ENCODE results near the gene MAST4. TPM values are rescaled to one million over a fixed set of nuclear protein-coding genes. Genes with fewer than 3 reads are reported as not detected.
"Not testable (repeated sequence)": the region's sequence is repeated elsewhere in the genome, so short reads cannot be mapped to it uniquely, and the experiment has no call there.

The MAST4 gene
- total RNA-seq, 1 donor from 2014 or later, result 10.5 TPM

GRCh38 chr5:67118050-67118620, 521.9 kb downstream of the MAST4 start:
- Mint-ChIP-seq H3K27ac (ENCODE audit: unreplicated experiment) (no peak overlapping the region), H3K9me3 (ENCODE audit: unreplicated experiment) (no peaks in the 10 kb centered on the region), H3K4me3 (ENCODE audit: unreplicated experiment) (no peak overlapping the region), H3K27me3 (ENCODE audit: unreplicated experiment) (no peaks in the 10 kb centered on the region), H3K36me3 (ENCODE audit: unreplicated experiment) (peaks cover 28% of the 10 kb centered on the region), H3K4me1 (ENCODE audit: unreplicated experiment) (no peaks in the 10 kb centered on the region)
- no peak for TF ChIP-seq CTCF (IDR thresholded peaks at IDR 0.05)
- DNase-seq (ENCODE audit: extremely low spot score, unreplicated experiment), result no peak

DNA sequence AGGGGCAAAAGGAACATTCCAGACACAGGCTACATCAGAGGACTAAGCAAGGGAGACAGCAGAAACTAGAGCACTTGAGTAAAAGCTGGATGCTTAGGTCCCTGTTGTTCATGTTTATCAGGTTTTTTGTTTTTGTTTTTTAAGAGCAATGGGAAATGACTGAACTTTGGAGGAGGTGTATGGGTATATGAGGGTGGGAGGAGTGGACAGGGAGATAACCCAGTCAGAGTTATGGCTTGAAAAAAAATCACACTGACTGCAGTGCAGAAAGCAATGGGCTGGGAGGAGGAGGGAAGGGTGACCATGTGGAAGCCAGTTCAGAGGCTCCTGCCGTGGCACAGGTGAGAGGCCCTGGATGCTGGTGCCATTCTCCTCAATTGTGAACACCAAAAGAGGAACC, 522.8 kb downstream of the MAST4 start:
- Mint-ChIP-seq H3K36me3 (ENCODE audit: unreplicated experiment) (peaks cover 25% of the 10 kb centered on the region), H3K27me3 (ENCODE audit: unreplicated experiment) (no peaks in the 10 kb centered on the region), H3K4me3 (ENCODE audit: unreplicated experiment) (no peak overlapping the region), H3K4me1 (ENCODE audit: unreplicated experiment) (no peaks in the 10 kb centered on the region), H3K9me3 (ENCODE audit: unreplicated experiment) (no peaks in the 10 kb centered on the region), H3K27ac (ENCODE audit: unreplicated experiment) (no peak overlapping the region)
- DNase-seq (ENCODE audit: extremely low spot score, unreplicated experiment), result no peak
- no peak for TF ChIP-seq CTCF (IDR thresholded peaks at IDR 0.05)

DNA sequence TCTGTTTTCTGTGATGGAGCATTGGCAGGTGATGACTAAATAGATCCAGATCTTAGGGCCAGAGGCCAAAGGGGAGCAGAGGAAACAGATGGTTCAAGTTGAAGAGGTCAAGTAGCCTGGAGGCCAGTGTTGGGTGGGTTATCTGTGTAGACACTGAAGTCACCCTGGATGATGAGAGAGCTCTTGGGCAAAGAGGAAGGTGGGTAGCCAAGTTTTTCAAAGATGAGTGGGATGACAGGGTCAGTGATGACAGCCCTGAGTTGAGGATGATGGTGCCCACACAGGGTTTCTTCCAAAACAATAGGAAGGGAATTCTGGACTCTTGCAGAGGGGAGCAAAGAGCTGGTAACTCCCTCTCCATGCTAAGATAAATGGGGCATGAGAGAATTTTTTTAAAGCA, 523.8 kb downstream of the MAST4 start:
- DNase-seq (ENCODE audit: extremely low spot score, unreplicated experiment), result no peak

GRCh38 chr5:67123819-67124218, 527.6 kb downstream of the MAST4 start:
- H3K27me3 Mint-ChIP-seq (ENCODE audit: unreplicated experiment), result no peaks in the 10 kb centered on the region
- H3K4me1 Mint-ChIP-seq (ENCODE audit: unreplicated experiment), result no peaks in the 10 kb centered on the region
- no peak for DNase-seq (ENCODE audit: extremely low spot score, unreplicated experiment)
- peaks cover 9% of the 10 kb centered on the region for H3K9me3 Mint-ChIP-seq (ENCODE audit: unreplicated experiment)
- H3K27ac Mint-ChIP-seq (ENCODE audit: unreplicated experiment), result no peak overlapping the region
- peaks cover 33% of the 10 kb centered on the region for H3K36me3 Mint-ChIP-seq (ENCODE audit: unreplicated experiment)
- no peak overlapping the region for H3K4me3 Mint-ChIP-seq (ENCODE audit: unreplicated experiment)
- no peak for TF ChIP-seq CTCF (IDR thresholded peaks at IDR 0.05)

More for the DNA sequence above, 523.8 kb downstream of the MAST4 start:
- H3K4me3 Mint-ChIP-seq (ENCODE audit: unreplicated experiment), result no peak overlapping the region
- H3K27ac Mint-ChIP-seq (ENCODE audit: unreplicated experiment), result no peak overlapping the region
- no peaks in the 10 kb centered on the region for H3K9me3 Mint-ChIP-seq (ENCODE audit: unreplicated experiment)
- H3K4me1 Mint-ChIP-seq (ENCODE audit: unreplicated experiment), result no peaks in the 10 kb centered on the region
- H3K27me3 Mint-ChIP-seq (ENCODE audit: unreplicated experiment), result no peaks in the 10 kb centered on the region
- TF ChIP-seq CTCF (IDR thresholded peaks at IDR 0.05), result no peak
- peaks cover 25% of the 10 kb centered on the region for H3K36me3 Mint-ChIP-seq (ENCODE audit: unreplicated experiment)

DNA sequence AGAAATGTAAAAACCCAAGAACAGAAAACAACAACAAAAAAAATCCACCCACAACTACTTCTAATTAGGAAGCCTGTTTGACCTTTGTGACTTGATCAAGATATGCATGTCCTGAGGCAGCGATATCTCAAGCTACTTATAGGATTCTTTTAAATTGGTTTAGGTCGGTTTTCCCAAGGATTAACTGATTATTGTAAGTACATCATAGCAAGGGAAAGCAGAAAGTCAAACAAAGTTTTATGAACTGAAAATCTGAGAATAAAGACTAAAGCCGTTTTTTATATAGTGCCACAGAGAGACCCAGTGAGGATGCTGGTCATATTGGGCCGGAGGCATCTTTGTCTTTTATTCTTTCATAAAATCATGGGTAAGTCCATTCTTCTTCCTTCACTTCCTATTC, 528.4 kb downstream of the MAST4 start:
- no peak overlapping the region for H3K4me3 Mint-ChIP-seq (ENCODE audit: unreplicated experiment)
- H3K4me1 Mint-ChIP-seq (ENCODE audit: unreplicated experiment), result no peaks in the 10 kb centered on the region
- no peak for DNase-seq (ENCODE audit: extremely low spot score, unreplicated experiment)
- peaks cover 27% of the 10 kb centered on the region for H3K36me3 Mint-ChIP-seq (ENCODE audit: unreplicated experiment)
- H3K27me3 Mint-ChIP-seq (ENCODE audit: unreplicated experiment), result no peaks in the 10 kb centered on the region
- TF ChIP-seq CTCF (IDR thresholded peaks at IDR 0.05), result no peak
- H3K9me3 Mint-ChIP-seq (ENCODE audit: unreplicated experiment), result peaks cover 9% of the 10 kb centered on the region
- H3K27ac Mint-ChIP-seq (ENCODE audit: unreplicated experiment), result no peak overlapping the region

DNA sequence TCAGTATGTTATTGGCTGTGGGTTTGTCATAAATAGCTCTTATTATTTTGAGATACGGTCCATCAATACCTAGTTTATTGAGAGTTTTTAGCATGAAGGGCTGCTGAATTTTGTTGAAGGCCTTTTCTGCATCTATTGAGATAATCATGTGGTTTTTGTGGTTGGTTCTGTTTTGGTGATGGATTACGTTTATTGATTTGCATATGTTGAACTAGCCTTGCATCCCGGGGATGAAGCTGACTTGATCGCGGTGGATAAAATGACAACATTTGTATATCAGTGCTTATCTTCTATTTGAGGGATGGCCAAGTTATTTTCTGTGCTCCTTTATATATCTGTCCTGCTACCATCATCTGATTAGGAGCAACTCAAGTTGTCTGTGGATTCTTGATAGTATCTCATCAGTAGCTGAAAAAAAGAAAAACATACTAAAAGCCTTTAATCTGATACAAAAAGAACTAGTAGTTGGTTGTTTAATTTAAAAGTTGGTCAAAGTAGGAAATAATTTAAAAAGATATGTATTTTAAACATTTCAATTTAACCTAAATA, 531.2 kb downstream of the MAST4 start:
- not testable (repeated sequence) for DNase-seq (ENCODE audit: extremely low spot score, unreplicated experiment); H3K4me3 Mint-ChIP-seq (ENCODE audit: unreplicated experiment); H3K4me1 Mint-ChIP-seq (ENCODE audit: unreplicated experiment); H3K27me3 Mint-ChIP-seq (ENCODE audit: unreplicated experiment); H3K9me3 Mint-ChIP-seq (ENCODE audit: unreplicated experiment); H3K27ac Mint-ChIP-seq (ENCODE audit: unreplicated experiment)
- peaks cover 26% of the 10 kb centered on the region for H3K36me3 Mint-ChIP-seq (ENCODE audit: unreplicated experiment)

Data from osteocyte (in vitro differentiated cells).